Measurements from ENCODE around the gene SMKR1.

SMKR1 gene

GRCh38 chr7:129561677-129562359 lies 59.5 kb downstream of the SMKR1 start:
- in situ Hi-C loops (cut with MboI; ENCODE audit: low sequenced_read_pairs): no loop called here
